ENCODE results near the gene QRICH2. TPM values are rescaled to one million over a fixed set of nuclear protein-coding genes. Genes with fewer than 3 reads are reported as not detected.
A peak's percentile ranks its signal among the peaks of the same experiment; 100 is the strongest.
"Not testable (repeated sequence)": the region's sequence is repeated elsewhere in the genome, so short reads cannot be mapped to it uniquely, and the experiment has no call there.

The QRICH2 gene
- total RNA-seq, 4 donors from 2014 or later, result 1.7 to 2.7 (median 2.0) TPM

DNA sequence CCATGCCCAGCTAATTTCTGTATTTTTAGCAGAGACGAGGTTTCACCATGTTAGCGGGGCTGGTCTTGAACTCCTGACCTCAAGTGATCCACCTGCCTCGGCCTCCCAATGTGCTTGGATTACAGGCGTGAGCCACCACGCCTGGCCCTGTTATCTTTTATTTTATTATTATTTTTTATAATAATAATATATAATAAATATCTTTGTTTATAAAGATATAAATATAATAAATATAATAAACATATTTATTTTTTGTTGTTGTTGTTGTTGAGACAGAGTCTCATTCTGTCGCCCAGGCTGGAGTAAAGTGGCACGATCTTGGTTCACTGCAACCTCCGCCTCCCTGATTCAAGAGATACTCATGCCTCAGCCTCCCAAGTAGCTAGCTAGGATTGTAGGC is 60.8 kb downstream of the QRICH2 start:
- H3K4me3 ChIP-seq, result no peak overlapping the region
- H3K27ac ChIP-seq, result no peak overlapping the region
- no peak for ATAC-seq
- peaks cover 0 to 9% (median 0%) of the 10 kb centered on the region in 3 donors for H3K4me1 ChIP-seq
- WGBS, 2 donors (ENCODE audit: low coverage in 1 of 2), result 93 to 97% methylated on average over 7 to 8 of the region's 8 CpGs
- H3K27me3 ChIP-seq, result peaks cover 88% of the 10 kb centered on the region
- H3K36me3 ChIP-seq, result no peaks in the 10 kb centered on the region
- H3K9me3 ChIP-seq, result no peaks in the 10 kb centered on the region
- TF ChIP-seq POLR2A (IDR thresholded peaks at IDR 0.05), result no peak
- TF ChIP-seq, protein P1, sequence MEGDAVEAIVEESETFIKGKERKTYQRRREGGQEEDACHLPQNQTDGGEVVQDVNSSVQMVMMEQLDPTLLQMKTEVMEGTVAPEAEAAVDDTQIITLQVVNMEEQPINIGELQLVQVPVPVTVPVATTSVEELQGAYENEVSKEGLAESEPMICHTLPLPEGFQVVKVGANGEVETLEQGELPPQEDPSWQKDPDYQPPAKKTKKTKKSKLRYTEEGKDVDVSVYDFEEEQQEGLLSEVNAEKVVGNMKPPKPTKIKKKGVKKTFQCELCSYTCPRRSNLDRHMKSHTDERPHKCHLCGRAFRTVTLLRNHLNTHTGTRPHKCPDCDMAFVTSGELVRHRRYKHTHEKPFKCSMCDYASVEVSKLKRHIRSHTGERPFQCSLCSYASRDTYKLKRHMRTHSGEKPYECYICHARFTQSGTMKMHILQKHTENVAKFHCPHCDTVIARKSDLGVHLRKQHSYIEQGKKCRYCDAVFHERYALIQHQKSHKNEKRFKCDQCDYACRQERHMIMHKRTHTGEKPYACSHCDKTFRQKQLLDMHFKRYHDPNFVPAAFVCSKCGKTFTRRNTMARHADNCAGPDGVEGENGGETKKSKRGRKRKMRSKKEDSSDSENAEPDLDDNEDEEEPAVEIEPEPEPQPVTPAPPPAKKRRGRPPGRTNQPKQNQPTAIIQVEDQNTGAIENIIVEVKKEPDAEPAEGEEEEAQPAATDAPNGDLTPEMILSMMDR (IDR thresholded peaks at IDR 0.05), result no peak

DNA sequence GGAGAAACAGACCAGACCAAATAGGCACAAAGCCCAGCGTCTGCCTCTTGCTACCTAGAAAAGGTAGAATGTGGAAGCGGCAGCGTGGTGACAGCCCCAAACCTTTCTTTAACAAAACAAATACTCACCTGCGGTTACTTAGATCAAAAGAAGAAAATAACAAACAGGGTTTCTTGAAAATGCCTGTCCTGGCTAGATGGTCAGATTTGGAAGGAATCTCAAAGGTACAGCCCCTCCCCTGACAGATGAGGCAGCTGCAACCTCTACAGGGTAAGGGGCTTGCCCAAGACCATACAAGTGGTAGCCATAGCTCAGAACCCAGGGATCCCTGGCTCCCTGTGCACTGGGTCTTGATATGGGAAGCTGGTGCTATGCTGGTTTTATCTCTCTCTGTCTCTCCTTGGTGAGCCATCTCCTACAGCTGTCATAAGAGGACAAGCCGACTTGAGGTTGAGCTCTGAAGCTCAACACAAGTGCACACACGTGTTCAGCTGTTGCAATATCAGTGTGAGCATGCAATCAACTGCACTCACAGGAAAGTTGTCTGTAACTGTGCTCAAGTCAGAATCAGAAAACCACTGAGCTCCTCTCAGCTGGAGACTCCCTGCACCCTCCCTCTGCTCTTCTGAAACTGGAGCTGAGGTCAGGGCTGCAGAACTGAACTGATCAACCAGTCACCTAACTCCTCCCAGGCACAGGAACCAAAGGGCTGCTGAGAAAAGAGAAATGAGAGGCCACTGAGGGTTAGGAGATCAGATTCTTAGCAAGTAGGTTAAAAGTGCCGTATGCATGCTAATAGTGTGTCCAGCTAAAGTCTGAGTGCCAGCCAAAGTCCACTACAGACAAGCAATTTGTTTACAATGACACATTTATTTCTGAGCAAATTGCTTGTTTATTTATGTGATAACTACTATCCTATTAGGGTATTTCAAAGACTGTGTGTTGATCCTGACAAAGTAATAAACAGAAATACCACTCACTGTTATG is 61.7 kb downstream of the QRICH2 start:
- H3K27ac ChIP-seq, result no peak overlapping the region
- H3K9me3 ChIP-seq, result no peaks in the 10 kb centered on the region
- no peak overlapping the region for H3K4me3 ChIP-seq
- H3K36me3 ChIP-seq, result no peaks in the 10 kb centered on the region
- peak; percentile 39 for ATAC-seq
- 43 to 62% methylated on average over 2 to 6 of the region's 7 CpGs for WGBS, 2 donors (ENCODE audit: low coverage in 1 of 2)
- peaks cover 90% of the 10 kb centered on the region for H3K27me3 ChIP-seq
- peaks cover 0 to 5% (median 3%) of the 10 kb centered on the region in 3 donors for H3K4me1 ChIP-seq
- no peak for TF ChIP-seq POLR2AphosphoS5 (IDR thresholded peaks at IDR 0.05)
- TF ChIP-seq, protein P1 (IDR thresholded peaks at IDR 0.05), result no peak
- TF ChIP-seq EP300 (IDR thresholded peaks at IDR 0.05), result no peak
- TF ChIP-seq POLR2A (IDR thresholded peaks at IDR 0.05), result no peak

DNA sequence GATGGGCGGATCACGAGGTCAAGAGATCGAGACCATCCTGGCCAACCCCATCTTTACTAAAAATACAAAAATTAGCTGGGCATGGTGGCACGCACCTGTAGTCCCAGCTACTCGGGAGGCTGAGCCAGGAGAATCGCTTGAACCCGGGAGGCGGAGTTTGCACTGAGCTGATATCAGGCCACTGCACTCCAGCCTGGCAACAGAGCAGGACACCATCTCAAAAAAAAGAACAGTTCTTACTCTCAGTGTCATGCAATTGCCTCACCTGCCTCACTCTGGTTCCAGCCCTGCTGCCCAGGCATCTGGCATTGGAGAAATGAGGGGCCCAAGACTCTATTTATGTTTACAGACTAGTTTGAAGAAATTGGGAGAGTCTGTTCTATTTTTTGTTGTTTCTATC is 63.4 kb downstream of the QRICH2 start:
- ATAC-seq, result not testable (repeated sequence)
- peaks cover 86% of the 10 kb centered on the region for H3K27me3 ChIP-seq

DNA sequence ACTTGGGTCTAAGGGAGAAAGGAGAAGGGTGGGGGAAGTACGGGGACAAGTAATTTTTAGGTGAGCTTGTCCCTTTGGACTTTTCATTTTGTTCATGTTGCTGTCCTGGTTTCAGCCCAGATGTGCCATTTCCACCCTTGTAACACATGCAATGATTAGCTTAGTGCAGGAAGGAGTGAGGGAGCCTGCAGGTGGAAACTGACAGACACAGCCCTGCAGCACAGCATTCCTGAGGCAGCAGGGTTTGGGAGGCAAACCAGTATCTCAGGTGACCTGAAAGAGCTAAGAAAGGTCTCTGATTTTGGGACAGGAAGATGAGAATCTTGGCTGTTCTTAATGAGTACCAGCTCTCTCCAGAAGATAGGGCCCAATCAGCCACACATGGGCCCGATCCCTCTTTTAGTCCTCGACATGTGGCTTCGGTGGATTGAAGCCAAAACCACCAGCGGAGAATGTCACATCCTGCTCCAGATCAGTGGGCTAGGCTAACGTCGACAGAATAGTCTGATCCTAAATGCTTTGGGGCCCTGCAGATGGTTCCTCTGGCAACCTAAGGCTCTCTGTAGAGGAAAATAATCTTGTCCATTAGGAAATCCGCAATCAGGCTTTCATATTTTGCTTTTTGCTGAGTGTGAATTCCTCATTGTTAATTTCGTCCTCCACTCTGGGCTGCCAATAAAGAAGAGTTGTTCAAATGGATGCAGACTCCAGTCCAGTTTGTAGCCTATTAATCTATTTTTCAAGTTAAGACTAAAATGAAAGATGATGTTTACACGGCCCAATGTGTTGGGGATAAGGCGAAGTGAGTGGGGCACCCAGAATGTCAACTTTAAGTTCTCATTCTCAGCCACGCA is 64.0 kb downstream of the QRICH2 start:
- ATAC-seq, result no peak
- Histone ChIP-seq H3K36me3 (no peaks in the 10 kb centered on the region), H3K4me3 (no peak overlapping the region), H3K4me1 (peaks cover 0 to 22% (median 11%) of the 10 kb centered on the region in 3 donors), H3K27ac (no peak overlapping the region), H3K27me3 (peaks cover 84% of the 10 kb centered on the region), H3K9me3 (no peaks in the 10 kb centered on the region)
- TF ChIP-seq POLR2A (IDR thresholded peaks at IDR 0.05), result no peak
- TF ChIP-seq EP300 (IDR thresholded peaks at IDR 0.05), result no peak
- TF ChIP-seq, protein P1 (IDR thresholded peaks at IDR 0.05), result no peak
- no peak for TF ChIP-seq POLR2AphosphoS5 (IDR thresholded peaks at IDR 0.05)
- WGBS, 2 donors (ENCODE audit: low coverage in 1 of 2), result 74 to 76% methylated on average over 8 to 11 of the region's 12 CpGs

More for the DNA sequence above, 63.4 kb downstream of the QRICH2 start:
- peaks cover 0 to 16% (median 8%) of the 10 kb centered on the region in 3 donors for H3K4me1 ChIP-seq
- not testable (repeated sequence) for H3K9me3 ChIP-seq, H3K4me3 ChIP-seq, H3K27ac ChIP-seq, H3K36me3 ChIP-seq
- 97% methylated on average over 5 of the region's 8 CpGs; no CpG with 5 or more reads in 1 of the 2 donors for WGBS, 2 donors (ENCODE audit: low coverage in 1 of 2)

DNA sequence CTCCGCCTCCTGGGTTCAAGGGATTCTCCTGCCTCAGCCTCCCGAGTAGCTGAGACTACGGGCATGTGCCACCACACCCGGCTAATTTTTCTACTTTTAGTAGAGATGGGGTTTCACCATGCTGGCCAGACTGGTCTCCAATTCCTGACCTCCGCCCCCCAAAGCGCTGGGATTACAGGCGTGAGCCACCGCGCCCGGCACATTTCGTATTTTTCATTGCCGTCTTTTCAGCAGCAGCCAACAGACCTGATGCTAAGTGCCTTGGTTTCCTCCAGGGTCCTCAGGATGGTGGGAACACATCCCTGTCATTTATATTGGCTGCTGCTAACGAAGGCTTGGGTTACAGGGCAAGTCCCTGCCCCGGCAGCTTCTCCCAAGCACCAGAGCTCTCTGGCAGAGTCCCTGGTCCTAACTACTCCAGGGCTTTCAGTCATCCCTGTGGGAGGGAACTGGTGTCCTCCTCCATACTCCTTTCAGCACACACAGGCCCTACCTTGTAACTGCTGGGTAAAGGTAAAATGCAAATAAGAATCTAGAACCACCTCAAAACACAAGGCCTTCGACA is 66.3 kb downstream of the QRICH2 start:
- ATAC-seq, result no peak
- WGBS, 2 donors (ENCODE audit: low coverage in 1 of 2), result 84 to 90% methylated on average over 3 to 7 of the region's 15 CpGs
- Histone ChIP-seq H3K4me3 (peak overlapping the region in 1 of 2 donors; percentile 64), H3K36me3 (no peaks in the 10 kb centered on the region), H3K27ac (peak overlapping the region in 1 of 4 donors; percentile 70), H3K27me3 (peaks cover 74% of the 10 kb centered on the region), H3K4me1 (peaks cover 0 to 22% (median 11%) of the 10 kb centered on the region in 3 donors), H3K9me3 (no peaks in the 10 kb centered on the region)
- TF ChIP-seq, protein P1 (IDR thresholded peaks at IDR 0.05), result no peak
- TF ChIP-seq POLR2AphosphoS5 (IDR thresholded peaks at IDR 0.05) (no peak), EP300 (IDR thresholded peaks at IDR 0.05) (no peak), POLR2A (IDR thresholded peaks at IDR 0.05) (no peak)

Data from gastroesophageal sphincter (tissue), 4 donors.